B cell (primary cell): ENCODE measurements around the gene UBL5. TPM values are rescaled to one million over a fixed set of nuclear protein-coding genes. Genes with fewer than 3 reads are reported as not detected.

ENCODE experiments used
- ATAC-seq: fragments of 200-7000 bp; cut with Tn5 transposase; one replicate; pipeline ENCODE4 v1.10.0; 2021; ENCODE audit warnings: low read depth, mild to moderate bottlenecking, moderate number of reproducible peaks, moderate library complexity
- CTCF ChIA-PET: fragments of 350-600 bp; sonication (Branson Sonifier 250); formaldehyde crosslinking; loops from one replicate; lab custom pipeline; 2021; ENCODE audit warnings: antibody characterized with exemption, inconsistent platforms; lab: Charles Lee
- POLR2A ChIA-PET: fragments of 350-600 bp; sonication (Branson Sonifier 250); formaldehyde crosslinking; loops from one replicate; lab custom pipeline; 2021; ENCODE audit warnings: antibody characterized with exemption; lab: Charles Lee
- DNase-seq: peaks from one replicate; pipeline ENCODE4 v3.0.0; 2013
- H2AFZ ChIP-seq: 2 replicates; pipeline ENCODE4 v1.6.1; 2012; ENCODE audit warnings: mild to moderate bottlenecking, low read depth, low read length; ENCODE audit not compliant: insufficient read depth, poor library complexity, severe bottlenecking
- H3K27ac ChIP-seq, 2 donors: 1 replicate in 1 of 2; 2 replicates in 1 of 2; pipeline ENCODE4 v1.5.1; 2012 to 2013; ENCODE audit warnings: low read length in 2 of 2, mild to moderate bottlenecking in 2 of 2, moderate library complexity in 1 of 2
- H3K27me3 ChIP-seq, 4 experiments: fragments of 200-600 bp in 1 of 4; sonication (generic) in 1 of 4; replicated peaks in 1 of 4; 1 replicate in 2 of 4; 2 replicates in 2 of 4; pipeline versions ENCODE4 v1.6.1 to v1.7.0; 2013 to 2016; ENCODE audit warnings: low read length in 3 of 4, mild to moderate bottlenecking in 2 of 4, mixed read lengths in 1 of 4, moderate library complexity in 1 of 4; ENCODE audit not compliant: insufficient read depth in 4 of 4, control insufficient read depth in 3 of 4; ENCODE audit errors: control extremely low read depth in 1 of 4
- H3K36me3 ChIP-seq, 2 experiments: replicated peaks in 1 of 2; 1 replicate in 1 of 2; 2 replicates in 1 of 2; pipeline versions ENCODE4 v1.6.1 to v1.7.1; 2013; ENCODE audit warnings: low read length in 1 of 2; ENCODE audit not compliant: insufficient read depth in 2 of 2, control insufficient read depth in 1 of 2; ENCODE audit errors: control extremely low read depth in 1 of 2, extremely low read depth in 1 of 2
- H3K4me1 ChIP-seq, 2 donors: fragments of 200-600 bp in 1 of 2; sonication (generic) in 1 of 2; 1 replicate in 1 of 2; 2 replicates in 1 of 2; pipeline versions ENCODE4 v1.5.1 to v1.6.1; 2013 to 2017; ENCODE audit warnings: low read length in 2 of 2; ENCODE audit not compliant: control insufficient read depth in 2 of 2, insufficient read depth in 2 of 2
- H3K4me2 ChIP-seq: replicated peaks from 2 replicates; pipeline ENCODE3; 2012; ENCODE audit warnings: mild to moderate bottlenecking, low read depth, low read length; ENCODE audit not compliant: poor library complexity, severe bottlenecking
- H3K4me3 ChIP-seq, 5 experiments: fragments of 200-600 bp in 1 of 5; sonication (generic) in 1 of 5; 1 replicate in 3 of 5; 2 replicates in 2 of 5; pipeline versions ENCODE4 v1.5.1 to v1.7.0; 2011 to 2016; ENCODE audit warnings: low read length in 4 of 5, mild to moderate bottlenecking in 4 of 5, low read depth in 2 of 5, control low read depth in 1 of 5, moderate library complexity in 1 of 5; ENCODE audit not compliant: insufficient read depth in 1 of 5; ENCODE audit errors: control extremely low read depth in 1 of 5, extremely low read depth in 1 of 5
- H3K79me2 ChIP-seq: fragments of 200-600 bp; sonication (generic); one replicate; pipeline ENCODE4 v1.6.0; 2016; ENCODE audit warnings: low read length; ENCODE audit not compliant: control insufficient read depth, insufficient read depth
- H3K9ac ChIP-seq: fragments of 200-600 bp; sonication (generic); 2 replicates; pipeline ENCODE4 v1.6.1; 2017; ENCODE audit warnings: mild to moderate bottlenecking, low read length, moderate library complexity
- H3K9me3 ChIP-seq, 3 donors: one replicate each; pipeline versions ENCODE4 v1.6.1 to v1.7.1; 2013; ENCODE audit warnings: low read length in 2 of 3; ENCODE audit not compliant: control insufficient read depth in 2 of 3, insufficient read depth in 1 of 3; ENCODE audit errors: control extremely low read depth in 1 of 3
- H4K20me1 ChIP-seq: 2 replicates; pipeline ENCODE4 v1.6.0; 2012; ENCODE audit warnings: mild to moderate bottlenecking, low read length; ENCODE audit not compliant: insufficient read depth, control insufficient read depth, poor library complexity, severe bottlenecking
- H3K27ac Mint-ChIP-seq: one replicate; pipeline ENCODE4 v1.8.0; 2021; ENCODE audit warnings: mixed read lengths
- H3K27me3 Mint-ChIP-seq: one replicate; pipeline ENCODE4 v1.8.0; 2021; ENCODE audit warnings: mixed read lengths
- H3K4me1 Mint-ChIP-seq: one replicate; pipeline ENCODE4 v1.8.0; 2021; ENCODE audit warnings: mixed read lengths
- H3K4me3 Mint-ChIP-seq: one replicate; pipeline ENCODE4 v1.8.0; 2021; ENCODE audit warnings: mixed read lengths
- H3K9me3 Mint-ChIP-seq: one replicate; pipeline ENCODE4 v1.8.0; 2022; ENCODE audit warnings: mixed read lengths; ENCODE audit not compliant: insufficient read depth
- CTCF ChIP-seq: fragments of 200-600 bp; IDR thresholded peaks from one replicate; pipeline ENCODE4 v1.8.0; 2022; ENCODE audit warnings: antibody characterized with exemption, mild to moderate bottlenecking
- EZH2 ChIP-seq: IDR thresholded peaks from 2 replicates; pipeline ENCODE4 v1.6.1; 2012; ENCODE audit warnings: borderline replicate concordance, low read depth, mild to moderate bottlenecking, moderate library complexity, low read length; ENCODE audit not compliant: insufficient read depth, poor library complexity, severe bottlenecking
- WGBS: methylation state at CpG from one replicate; pipeline ENCODE4 v1.1.5; 2013; ENCODE audit warnings: missing lambda C conversion rate; ENCODE audit not compliant: insufficient coverage; 5-methylcytosine and 5-hydroxymethylcytosine counted together
- intact Hi-C: fragments of 100-400 bp; cut with micrococcal nuclease; formaldehyde crosslinking; loops from one replicate; pipeline ENCODE4 v1.10.0; 2022
- polyA plus RNA-seq: library from polyadenylated mRNA; depleted of rRNA; stranded (reverse); fragments of >200 nt; gene quantifications from 2 replicates; pipeline ENCODE4 v1.2.3, GENCODE V29; 2012
- total RNA-seq, 2 donors: library from RNA; stranded (reverse); fragments of 120-200 nt in 1 of 2; gene quantifications; 1 replicate in 1 of 2; 2 replicates in 1 of 2; pipeline versions ENCODE4 v1.2.3 to v1.2.4, GENCODE V29; 2013 to 2022

UBL5 gene
- total and polyA plus RNA-seq, 2 donors (not counting 1 experiment from before 2014, with no cell fraction given): 183 to 315 TPM

- no peaks in the 10 kb centered on the region for H3K4me1 ChIP-seq
- no peak overlapping the region for H3K9ac ChIP-seq
- no peaks in the 10 kb centered on the region for H3K9me3 Mint-ChIP-seq
- no peak overlapping the region for H3K27ac Mint-ChIP-seq
- no peak overlapping the region for H3K27ac ChIP-seq
- TF ChIP-seq EZH2 (no peak), CTCF (no peak)
- peaks cover 0 to 13% (median 0%) of the 10 kb centered on the region in 3 donors for H3K9me3 ChIP-seq
- no peak for DNase-seq
- peaks cover 9% of the 10 kb centered on the region for H3K79me2 ChIP-seq
- H3K27me3 ChIP-seq: no peaks in the 10 kb centered on the region
- intact Hi-C loops: no loop called here
- peaks cover 1 to 41% of the 10 kb centered on the region in 2 experiments for H3K36me3 ChIP-seq
- no peak overlapping the region for H3K4me3 ChIP-seq
- ChIA-PET POLR2A (no interaction called here), CTCF (interaction anchor here (1.1 kb wide), 1 partner anchor 9 kb away, joined by 3 read pairs; no protein-coding TSS in a partner anchor)
- H3K4me3 Mint-ChIP-seq: no peak overlapping the region
- H4K20me1 ChIP-seq: peaks cover 63% of the 10 kb centered on the region
- 89% methylated on average over 4 of the region's 4 CpGs for WGBS
- H2AFZ ChIP-seq: no peak overlapping the region
- H3K4me2 ChIP-seq: no peak overlapping the region
- no peaks in the 10 kb centered on the region for H3K27me3 Mint-ChIP-seq
- H3K4me1 Mint-ChIP-seq: no peaks in the 10 kb centered on the region
- ATAC-seq: peak; percentile 21
Measured at GRCh38 chr19:9848060-9848459, 20.3 kb downstream of the UBL5 start.

- CTCF ChIA-PET: no interaction called here
- no peak for ATAC-seq
- 96% methylated on average over 23 of the region's 23 CpGs for WGBS
- Mint-ChIP-seq H3K9me3 (no peaks in the 10 kb centered on the region), H3K4me1 (no peaks in the 10 kb centered on the region), H3K4me3 (no peak overlapping the region), H3K27me3 (no peaks in the 10 kb centered on the region), H3K27ac (no peak overlapping the region)
- Histone ChIP-seq H4K20me1 (peaks cover 57% of the 10 kb centered on the region), H3K27me3 (no peaks in the 10 kb centered on the region), H2AFZ (no peak overlapping the region), H3K9ac (no peak overlapping the region), H3K27ac (no peak overlapping the region), H3K9me3 (peaks cover 0 to 6% (median 0%) of the 10 kb centered on the region in 3 donors), H3K4me3 (no peak overlapping the region), H3K4me2 (no peak overlapping the region), H3K4me1 (no peaks in the 10 kb centered on the region), H3K79me2 (peaks cover 4% of the 10 kb centered on the region), H3K36me3 (peaks cover 1 to 34% of the 10 kb centered on the region in 2 experiments)
- POLR2A ChIA-PET: no interaction called here
- DNase-seq: no peak
- TF ChIP-seq CTCF: no peak
- no peak for TF ChIP-seq EZH2
- intact Hi-C loops: no loop called here
Measured at GRCh38 chr19:9848762-9849161, 21.0 kb downstream of the UBL5 start.
